Right ventricle myocardium superior (tissue), 1 donor: ENCODE measurements around the gene SLC46A1. TPM values are rescaled to one million over a fixed set of nuclear protein-coding genes. Genes with fewer than 3 reads are reported as not detected.

Experiments used
- ATAC-seq: fragments of 200-7000 bp; cut with Tn5 transposase; one replicate; pipeline ENCODE4 v1.9.1; 2020; ENCODE audit warnings: mild to moderate bottlenecking; ENCODE audit not compliant: poor library complexity
- DNase-seq: peaks from one replicate; pipeline ENCODE4 v3.0.0-alpha.2; 2020
- intact Hi-C: fragments of 100-400 bp; cut with DNase I; formaldehyde crosslinking; loops from one replicate; pipeline ENCODE4 v1.11.2; 2022
- total RNA-seq: library from RNA; stranded (reverse); fragmentation: NEBNext Ultra II Directional; extraction: Animal tissue kit (Norgen Biotek cat#: 25700); gene quantifications from one replicate; pipeline ENCODE4 v1.2.1, GENCODE V29; 2021
- donor health status: DM: no; HTN: yes; CAD: no; lungs with severe emphysema.

The SLC46A1 gene
- total RNA-seq, 1 donor from 2014 or later = 6.3 TPM

GRCh38 chr17:28388106-28388505 lies 17.9 kb downstream of the SLC46A1 start:
- intact Hi-C loops = no loop called here
- DNase-seq = no peak
- ATAC-seq = no peak

- DNase-seq (no peak), ATAC-seq (no peak)
- intact Hi-C loops = no loop called here
Observed at GRCh38 chr17:28386391-28386790, 19.6 kb downstream of the SLC46A1 start.

GRCh38 chr17:28385406-28385805 lies 20.6 kb downstream of the SLC46A1 start:
- no peak for ATAC-seq
- DNase-seq = no peak
- intact Hi-C loops = no loop called here

GRCh38 chr17:28385037-28385400 lies 21.0 kb downstream of the SLC46A1 start:
- peak; percentile 26 for ATAC-seq
- intact Hi-C loops = no loop called here
- DNase-seq = no peak

GRCh38 chr17:28384281-28385036 lies 21.6 kb downstream of the SLC46A1 start:
- intact Hi-C loops = no loop called here
- ATAC-seq = peak; percentile 89
- DNase-seq = peak; percentile 74

GRCh38 chr17:28381141-28381825 lies 24.7 kb downstream of the SLC46A1 start:
- peak; percentile 45 for ATAC-seq
- intact Hi-C loops = no loop called here
- DNase-seq = no peak

- ATAC-seq (no peak), DNase-seq (no peak)
- intact Hi-C loops = no loop called here
Observed at GRCh38 chr17:28379814-28380801, 25.9 kb downstream of the SLC46A1 start.

GRCh38 chr17:28372945-28373274 lies 33.1 kb downstream of the SLC46A1 start:
- ATAC-seq (no peak), DNase-seq (no peak)
- intact Hi-C loops = no loop called here

GRCh38 chr17:28372203-28372944 lies 33.6 kb downstream of the SLC46A1 start:
- ATAC-seq (peak; percentile 13), DNase-seq (peak; percentile 61)
- intact Hi-C loops = no loop called here

- intact Hi-C loops = no loop called here
- peak; percentile 92 for DNase-seq
- peak; percentile 87 for ATAC-seq
Observed at GRCh38 chr17:28371245-28372202, 34.5 kb downstream of the SLC46A1 start, which contains the start of gene SARM1. TSS of gene SARM1 (plus strand) at chr17:28371694. CDS start at chr17:28372033, 339 bp downstream.

GRCh38 chr17:28370744-28371103 lies 35.3 kb downstream of the SLC46A1 start:
- intact Hi-C loops = no loop called here
- no peak for DNase-seq
- no peak for ATAC-seq

- peak; percentile 64 for DNase-seq
- intact Hi-C loops = no loop called here
- peak; percentile 61 for ATAC-seq
Observed at GRCh38 chr17:28370035-28370743, 35.8 kb downstream of the SLC46A1 start, which contains the start of gene VTN. TSS of gene VTN (minus strand) at chr17:28370307. CDS start at chr17:28370203, 104 bp downstream.

GRCh38 chr17:28369684-28370034 lies 36.4 kb downstream of the SLC46A1 start:
- intact Hi-C loops = no loop called here
- no peak for DNase-seq
- ATAC-seq = no peak

- intact Hi-C loops = no loop called here
- DNase-seq = no peak
- ATAC-seq = no peak
Observed at GRCh38 chr17:28368915-28369683, 36.9 kb downstream of the SLC46A1 start.

GRCh38 chr17:28368306-28368831 lies 37.6 kb downstream of the SLC46A1 start:
- intact Hi-C loops = no loop called here
- ATAC-seq (no peak), DNase-seq (no peak)
